Panc1 (cell line): ENCODE data around the gene ANO2.

Experiments used
- CTCF ChIP-seq: fragments of 450-650 bp; IDR thresholded peaks from 2 replicates; pipeline ENCODE4 v1.5.1; 2017; ENCODE audit warnings: mild to moderate bottlenecking
- TCF7L2 ChIP-seq: IDR thresholded peaks from 2 replicates; pipeline ENCODE4 v1.6.1; 2011; ENCODE audit warnings: mild to moderate bottlenecking, low read depth, low read length, inconsistent platforms

GRCh38 chr12:5976196-5976595 lies 31.1 kb upstream of the ANO2 start:
- no peak for TF ChIP-seq CTCF
- TF ChIP-seq TCF7L2 = no peak
